Large intestine (tissue), 12 donors: ENCODE results near the gene FXYD2. TPM values are rescaled to one million over a fixed set of nuclear protein-coding genes. Genes with fewer than 3 reads are reported as not detected.

ENCODE experiments used
- DNase-seq, 2 donors: peaks; one replicate each; pipeline versions ENCODE4 v3.0.0 to v3.0.0-alpha.2; 2013
- H3K27ac ChIP-seq: one replicate; pipeline ENCODE4 v1.5.1; 2013; ENCODE audit warnings: low read length
- H3K27me3 ChIP-seq: 2 replicates; pipeline ENCODE4 v1.6.1; 2013; ENCODE audit warnings: low read length; ENCODE audit not compliant: control insufficient read depth, insufficient read depth
- H3K36me3 ChIP-seq: 2 replicates; pipeline ENCODE4 v1.6.1; 2013; ENCODE audit warnings: low read length; ENCODE audit not compliant: control insufficient read depth, insufficient read depth
- H3K4me1 ChIP-seq: one replicate; pipeline ENCODE4 v1.6.1; 2013; ENCODE audit warnings: low read length; ENCODE audit not compliant: control insufficient read depth, insufficient read depth
- H3K4me3 ChIP-seq: one replicate; pipeline ENCODE4 v1.5.1; 2013; ENCODE audit warnings: low read length
- H3K9me3 ChIP-seq: one replicate; pipeline ENCODE4 v1.6.1; 2013; ENCODE audit warnings: mild to moderate bottlenecking, low read depth, low read length, moderate library complexity; ENCODE audit not compliant: control insufficient read depth
- WGBS: methylation state at CpG from one replicate; pipeline ENCODE4 v1.1.5; 2013; ENCODE audit warnings: low lambda C conversion rate; ENCODE audit not compliant: insufficient coverage; 5-methylcytosine and 5-hydroxymethylcytosine counted together
- long read RNA-seq, 11 donors: transcript quantifications; one replicate each; lab custom pipeline, GENCODE V29; 2026
- polyA plus RNA-seq: library from polyadenylated mRNA; unstranded; fragments of 120-200 nt; gene quantifications from one replicate; pipeline ENCODE4 v1.2.1, GENCODE V29; 2013

Gene FXYD2
- 4.4 TPM for polyA plus RNA-seq
- long read RNA-seq, donor 1, transcript FXYD2-202 (6 exons, 571 nt): major isoform, 17 of 20 reads
- long read RNA-seq, donor 1, partial matches to known transcripts: 0 of 20 reads
- long read RNA-seq, donor 1, other reads (novel, unspliced or antisense): 0 of 20 reads
- long read RNA-seq, donor 2, transcript FXYD2-202 (6 exons, 571 nt): major isoform, 26 of 35 reads
- long read RNA-seq, donor 2, partial matches to known transcripts: 8 of 35 reads
- long read RNA-seq, donor 2, other reads (novel, unspliced or antisense): 0 of 35 reads
- long read RNA-seq, donor 3: 0 reads
- long read RNA-seq, donor 4, transcript FXYD2-202 (6 exons, 571 nt): major isoform, 14 of 20 reads
- long read RNA-seq, donor 4, partial matches to known transcripts: 6 of 20 reads
- long read RNA-seq, donor 4, other reads (novel, unspliced or antisense): 0 of 20 reads
- long read RNA-seq, donor 5, transcript FXYD2-202 (6 exons, 571 nt): major isoform, 14 of 16 reads
- long read RNA-seq, donor 5, partial matches to known transcripts: 0 of 16 reads
- long read RNA-seq, donor 5, other reads (novel, unspliced or antisense): 0 of 16 reads
- long read RNA-seq, donor 6, transcript FXYD2-202 (6 exons, 571 nt): major isoform, 10 of 10 reads
- long read RNA-seq, donor 6, partial matches to known transcripts: 0 of 10 reads
- long read RNA-seq, donor 6, other reads (novel, unspliced or antisense): 0 of 10 reads
- long read RNA-seq, donor 7, transcript FXYD2-202 (6 exons, 571 nt): major isoform, 18 of 18 reads
- long read RNA-seq, donor 7, partial matches to known transcripts: 0 of 18 reads
- long read RNA-seq, donor 7, other reads (novel, unspliced or antisense): 0 of 18 reads
- long read RNA-seq, donor 8, transcript FXYD2-202 (6 exons, 571 nt): major isoform, 82 of 107 reads
- long read RNA-seq, donor 8, partial matches to known transcripts: 10 of 107 reads
- long read RNA-seq, donor 8, other reads (novel, unspliced or antisense): 14 of 107 reads
- long read RNA-seq, donor 9, transcript FXYD2-202 (6 exons, 571 nt): major isoform, 29 of 29 reads
- long read RNA-seq, donor 9, partial matches to known transcripts: 0 of 29 reads
- long read RNA-seq, donor 9, other reads (novel, unspliced or antisense): 0 of 29 reads
- long read RNA-seq, donor 10, partial matches to known transcripts: 0 of 3 reads
- long read RNA-seq, donor 10, other reads (novel, unspliced or antisense): 0 of 3 reads
- long read RNA-seq, donor 11, transcript FXYD2-202 (6 exons, 571 nt): major isoform, 50 of 50 reads
- long read RNA-seq, donor 11, partial matches to known transcripts: 0 of 50 reads
- long read RNA-seq, donor 11, other reads (novel, unspliced or antisense): 0 of 50 reads

- no peaks in the 10 kb centered on the region for H3K9me3 ChIP-seq
- no peaks in the 10 kb centered on the region for H3K27me3 ChIP-seq
- peak within 1 kb of the TSS; percentile 25 for H3K4me3 ChIP-seq
- H3K4me1 ChIP-seq: peaks cover 76% of the 10 kb centered on the region
- no peaks in the 10 kb centered on the region for H3K36me3 ChIP-seq
- H3K27ac ChIP-seq: peak within 1 kb of the TSS; percentile 26
- no CpG with 5 or more reads among the region's 22 CpGs for WGBS
- DNase-seq: peak in 1 of 2 donors; percentile 48
These were observed at the start of gene FXYD2 for GRCh38 chr11:117824571-117825537. Gene FXYD2, minus strand, starts transcription at chr11:117824744. Its CDS starts 66 bp downstream, at chr11:117824678.

DNA sequence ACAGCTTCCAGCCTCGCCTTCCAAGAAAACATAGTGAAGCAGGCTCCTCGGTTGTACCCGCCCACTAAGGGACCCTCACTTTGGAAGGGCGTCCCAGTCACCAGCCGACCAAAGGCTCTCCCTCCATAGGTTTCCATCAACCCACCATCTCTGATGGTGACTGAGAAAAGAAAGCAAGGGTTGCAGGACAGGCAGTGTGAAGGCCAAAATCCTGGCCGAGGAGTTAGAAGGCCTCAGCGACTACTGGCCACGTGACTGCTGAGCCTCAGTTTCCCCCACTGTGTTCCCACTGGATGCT, 49.2 kb upstream of the FXYD2 start:
- H3K4me1 ChIP-seq: peaks cover 17% of the 10 kb centered on the region
- no peaks in the 10 kb centered on the region for H3K9me3 ChIP-seq
- no peak overlapping the region for H3K27ac ChIP-seq
- no peak overlapping the region for H3K4me3 ChIP-seq
- no CpG with 5 or more reads among the region's 8 CpGs for WGBS
- no peaks in the 10 kb centered on the region for H3K36me3 ChIP-seq
- DNase-seq: no peak
- peaks cover 58% of the 10 kb centered on the region for H3K27me3 ChIP-seq

GRCh38 chr11:117872975-117873827, 48.7 kb upstream of the FXYD2 start:
- Histone ChIP-seq H3K27me3 (peaks cover 53% of the 10 kb centered on the region), H3K4me1 (peaks cover 17% of the 10 kb centered on the region), H3K27ac (no peak overlapping the region), H3K9me3 (no peaks in the 10 kb centered on the region), H3K36me3 (no peaks in the 10 kb centered on the region), H3K4me3 (no peak overlapping the region)
- WGBS: no CpG with 5 or more reads among the region's 15 CpGs
- DNase-seq: no peak

DNA sequence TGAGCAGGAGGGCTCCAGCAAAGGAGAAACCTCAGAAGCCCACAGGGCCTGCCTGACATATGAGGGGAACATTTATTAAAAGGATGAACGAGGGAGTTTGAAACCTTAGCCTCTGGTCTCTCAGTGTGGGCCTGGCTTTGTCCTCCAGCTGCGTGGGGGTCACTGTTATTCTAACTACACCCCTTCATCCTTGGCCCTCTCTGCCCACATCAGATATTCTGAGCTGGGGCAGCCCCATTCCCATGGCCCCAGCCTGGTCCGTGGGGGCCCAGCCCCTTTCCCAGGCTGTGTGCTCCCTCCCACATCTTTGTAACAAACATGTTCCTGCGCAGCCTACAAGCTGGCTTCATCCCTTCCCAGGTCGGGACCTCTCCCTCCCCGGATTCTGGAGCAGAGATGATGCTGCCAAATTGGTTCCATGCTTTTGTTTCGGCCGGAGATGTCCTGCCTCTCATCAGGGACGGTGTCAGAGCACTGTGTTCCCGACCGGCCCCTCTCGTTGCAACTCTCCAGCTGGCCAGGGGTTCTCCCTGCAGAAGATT, 47.9 kb upstream of the FXYD2 start:
- WGBS: no CpG with 5 or more reads among the region's 12 CpGs
- no peak overlapping the region for H3K27ac ChIP-seq
- H3K36me3 ChIP-seq: no peaks in the 10 kb centered on the region
- no peak for DNase-seq
- H3K4me3 ChIP-seq: no peak overlapping the region
- H3K27me3 ChIP-seq: peaks cover 46% of the 10 kb centered on the region
- no peaks in the 10 kb centered on the region for H3K9me3 ChIP-seq
- peaks cover 17% of the 10 kb centered on the region for H3K4me1 ChIP-seq

DNA sequence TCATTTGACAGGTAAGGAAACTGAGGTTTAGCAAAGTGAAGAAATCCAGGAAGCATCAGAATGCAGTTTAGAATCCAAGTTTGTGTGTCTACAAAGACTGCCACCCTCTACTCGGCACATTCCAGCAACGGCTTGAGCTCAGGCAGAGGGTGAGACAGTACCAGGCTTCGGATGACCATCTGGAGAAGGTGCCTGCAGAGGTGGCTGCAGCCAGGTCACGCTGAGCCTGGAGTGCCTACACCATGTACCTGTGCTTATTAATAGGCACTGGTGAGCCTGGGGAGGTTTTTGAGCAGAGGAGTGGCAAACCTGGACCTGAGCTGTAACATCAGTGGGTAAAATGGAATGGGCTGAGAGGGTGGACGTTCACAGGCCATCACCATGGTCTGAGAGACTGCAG, 47.2 kb upstream of the FXYD2 start:
- H3K27ac ChIP-seq: no peak overlapping the region
- H3K27me3 ChIP-seq: peaks cover 39% of the 10 kb centered on the region
- no peaks in the 10 kb centered on the region for H3K36me3 ChIP-seq
- H3K4me1 ChIP-seq: peaks cover 13% of the 10 kb centered on the region
- DNase-seq: no peak
- WGBS: no CpG with 5 or more reads among the region's 5 CpGs
- H3K4me3 ChIP-seq: no peak overlapping the region
- no peaks in the 10 kb centered on the region for H3K9me3 ChIP-seq

DNA sequence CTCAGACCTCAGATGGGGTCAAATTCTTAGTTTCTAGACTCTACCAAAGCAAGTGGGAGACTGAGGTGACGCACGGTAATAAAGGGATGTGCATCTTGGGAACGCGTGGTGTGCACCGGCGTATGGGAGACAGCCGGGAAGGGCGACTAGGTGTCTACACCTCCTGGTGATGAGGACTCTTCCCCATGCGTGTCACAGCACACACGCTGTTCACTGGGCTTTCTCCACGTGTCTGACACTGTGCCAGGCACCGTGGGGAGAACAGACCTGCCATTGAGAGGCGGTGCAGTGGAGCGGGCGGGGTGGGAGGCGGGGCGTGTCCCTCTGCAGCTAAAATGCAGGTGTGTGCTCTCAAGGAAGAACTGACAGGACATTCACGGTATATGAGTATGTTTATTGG, 46.6 kb upstream of the FXYD2 start:
- Histone ChIP-seq H3K4me1 (peaks cover 11% of the 10 kb centered on the region), H3K36me3 (no peaks in the 10 kb centered on the region), H3K9me3 (no peaks in the 10 kb centered on the region), H3K4me3 (no peak overlapping the region), H3K27ac (no peak overlapping the region), H3K27me3 (peaks cover 33% of the 10 kb centered on the region)
- no CpG with 5 or more reads among the region's 18 CpGs for WGBS
- no peak for DNase-seq

DNA sequence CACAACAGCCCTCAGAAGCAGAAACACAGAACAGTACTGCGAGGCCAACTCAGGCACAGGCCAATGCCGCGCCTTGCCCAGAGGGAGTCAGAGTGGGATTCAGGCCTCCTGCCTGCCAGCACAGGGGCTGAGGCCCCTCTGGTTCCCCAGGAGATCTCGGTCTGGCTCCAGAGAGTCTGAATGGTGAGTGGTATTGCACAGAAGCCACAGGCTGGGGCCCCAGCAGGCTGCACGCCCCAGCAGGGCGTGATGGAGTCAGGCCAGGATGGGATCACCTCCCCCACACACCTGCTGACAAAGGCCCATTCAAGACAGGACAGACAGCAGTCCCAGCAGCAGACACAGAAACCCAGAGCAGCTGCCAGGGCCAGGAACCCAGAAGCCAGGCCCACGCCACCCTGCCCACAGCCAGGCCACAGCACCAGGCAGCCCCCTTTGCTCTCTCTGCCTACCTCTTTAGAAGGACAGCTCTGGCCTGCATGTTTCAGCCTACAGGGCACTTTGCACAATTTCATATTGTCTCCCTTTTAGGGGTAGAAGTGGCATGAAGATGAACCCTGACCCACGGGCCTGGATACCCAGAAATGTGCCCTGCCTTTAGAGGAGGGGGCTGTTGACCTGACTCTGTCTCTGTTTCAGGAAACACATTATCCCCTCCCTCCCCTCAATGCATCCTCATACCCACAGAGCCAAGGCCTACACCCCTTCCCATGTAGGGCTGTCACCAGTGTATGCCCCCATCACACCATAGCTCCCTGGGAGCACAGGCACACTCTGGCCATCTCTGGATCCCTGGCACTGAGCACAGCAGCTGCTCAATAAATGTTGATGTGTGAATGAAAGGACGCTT, 45.8 kb upstream of the FXYD2 start:
- peaks cover 3% of the 10 kb centered on the region for H3K4me1 ChIP-seq
- no peaks in the 10 kb centered on the region for H3K36me3 ChIP-seq
- peak; percentile 33 to 54 for DNase-seq
- no peak overlapping the region for H3K4me3 ChIP-seq
- H3K27ac ChIP-seq: peak overlapping the region; percentile 1
- H3K9me3 ChIP-seq: no peaks in the 10 kb centered on the region
- WGBS: 100% methylated on average over 1 of the region's 9 CpGs
- H3K27me3 ChIP-seq: peaks cover 25% of the 10 kb centered on the region

- WGBS: no CpG with 5 or more reads among the region's 4 CpGs
- H3K4me1 ChIP-seq: no peaks in the 10 kb centered on the region
- peaks cover 18% of the 10 kb centered on the region for H3K27me3 ChIP-seq
- H3K36me3 ChIP-seq: no peaks in the 10 kb centered on the region
- H3K9me3 ChIP-seq: no peaks in the 10 kb centered on the region
- peak overlapping the region; percentile 1 for H3K27ac ChIP-seq
- no peak for DNase-seq
- H3K4me3 ChIP-seq: no peak overlapping the region
These were observed 45.1 kb upstream of the FXYD2 start for GRCh38 chr11:117869604-117870003.
